K562 (cell line): ENCODE measurements around the gene CD300LB. TPM values are rescaled to one million over a fixed set of nuclear protein-coding genes. Genes with fewer than 3 reads are reported as not detected.

Source experiments
- ATAC-seq: fragments of 200-7000 bp; cut with Tn5 transposase; 3 replicates; pipeline ENCODE4 v1.9.1; 2020; ENCODE audit warnings: moderate library complexity
- BruUV-seq: library from RNA; stranded (reverse); fragments of 400-500 nt; replicated peaks from 2 replicates; lab custom pipeline; 2021; lab: Mats Ljungman, UMichigan
- CTCF ChIA-PET: fragments of 300-600 bp; formaldehyde crosslinking; extraction: SDS; loops from one replicate; lab custom pipeline; 2021; ENCODE audit warnings: low intra/inter-chr PET ratio; lab: Yijun Ruan, JAX
- POLR2A ChIA-PET: fragments of 300-600, 350-650 bp; sonication (Branson Sonifier 250); formaldehyde crosslinking; extraction: SDS; loops from one replicate; lab custom pipeline; 2021; ENCODE audit warnings: antibody characterized with exemption, inconsistent platforms; lab: Yijun Ruan, JAX
- DNase-seq, 4 experiments: peaks; one replicate each; pipeline versions ENCODE4 v3.0.0 to v3.0.0-alpha.2; 2011 to 2018; ENCODE audit warnings: low spot score in 3 of 4, mixed read lengths in 3 of 4; ENCODE audit errors: extremely low read depth in 1 of 4
- FAIRE-seq: peaks from 2 replicates; lab custom pipeline; 2011; peaks lifted over from hg19 to GRCh38; lab: Jason Lieb, UNC
- H2AFZ ChIP-seq: 2 replicates; pipeline ENCODE4 v1.6.0; 2011; ENCODE audit warnings: low read depth, low read length, control low read depth, inconsistent platforms
- H3K27ac ChIP-seq: fragments of 200-600 bp; 3 replicates; pipeline ENCODE4 v1.8.0; 2011; ENCODE audit warnings: low read depth, mild to moderate bottlenecking, control low read depth, inconsistent platforms, low read length, moderate library complexity, mixed read lengths; ENCODE audit errors: extremely low read depth
- H3K27me3 ChIP-seq, 2 experiments: fragments of 300-600 bp in 1 of 2; 2 replicates in 1 of 2; 3 replicates in 1 of 2; pipeline versions ENCODE4 v1.6.0 to v1.8.0; 2011; ENCODE audit warnings: inconsistent platforms in 2 of 2, low read length in 2 of 2, mild to moderate bottlenecking in 1 of 2, mixed read lengths in 1 of 2, moderate library complexity in 1 of 2; ENCODE audit not compliant: control insufficient read depth in 2 of 2, insufficient read depth in 2 of 2
- H3K36me3 ChIP-seq: fragments of 300-600 bp; 3 replicates; pipeline ENCODE4 v1.8.0; 2011; ENCODE audit warnings: mild to moderate bottlenecking, low read length, inconsistent platforms; ENCODE audit not compliant: control insufficient read depth, insufficient read depth
- H3K4me1 ChIP-seq, 2 experiments: fragments of 200-600 bp in 1 of 2; replicated peaks in 1 of 2; 2 replicates in 1 of 2; 3 replicates in 1 of 2; pipeline versions ENCODE4 v1.5.1 to v1.8.0; 2011; ENCODE audit warnings: inconsistent platforms in 2 of 2, low read length in 2 of 2, mild to moderate bottlenecking in 1 of 2, mixed read lengths in 1 of 2, moderate library complexity in 1 of 2; ENCODE audit not compliant: control insufficient read depth in 2 of 2, insufficient read depth in 2 of 2
- H3K4me2 ChIP-seq: 2 replicates; pipeline ENCODE4 v1.6.1; 2011; ENCODE audit warnings: low read length, control low read depth, inconsistent platforms, mixed read lengths; ENCODE audit not compliant: insufficient read depth
- H3K4me3 ChIP-seq: fragments of 200-600 bp; sonication (generic), shearing (Covaris generic); 2 replicates; pipeline ENCODE4 v1.5.1; 2016; ENCODE audit warnings: control low read depth, inconsistent platforms
- H3K79me2 ChIP-seq: fragments of 200-600 bp; 3 replicates; pipeline ENCODE4 v1.8.0; 2011; ENCODE audit warnings: low read length, inconsistent platforms; ENCODE audit not compliant: control insufficient read depth, insufficient read depth
- H3K9ac ChIP-seq, 2 experiments: 2 replicates each; pipeline versions ENCODE4 v1.6.0 to v1.6.1; 2011; ENCODE audit warnings: low read depth in 2 of 2, low read length in 2 of 2, control low read depth in 1 of 2, inconsistent platforms in 1 of 2, mild to moderate bottlenecking in 1 of 2, mixed read lengths in 1 of 2; ENCODE audit not compliant: insufficient read depth in 1 of 2
- H3K9me1 ChIP-seq: one replicate; pipeline ENCODE4 v1.6.0; 2011; ENCODE audit warnings: inconsistent platforms, mild to moderate bottlenecking, low read length, moderate library complexity; ENCODE audit not compliant: control insufficient read depth, insufficient read depth
- H3K9me3 ChIP-seq: replicated peaks from 2 replicates; pipeline ENCODE4 v1.5.1; 2011; ENCODE audit warnings: low read depth, low read length, inconsistent platforms; ENCODE audit not compliant: control insufficient read depth, insufficient read depth
- H4K20me1 ChIP-seq: replicated peaks from 2 replicates; pipeline ENCODE4 v1.6.1; 2011; ENCODE audit warnings: low read length, inconsistent platforms, mixed read lengths; ENCODE audit not compliant: control insufficient read depth, insufficient read depth
- DNMT1 ChIP-seq: fragments of 450-650 bp; IDR thresholded peaks from 2 replicates; pipeline ENCODE4 v1.6.1; 2016; ENCODE audit warnings: antibody characterized with exemption, mild to moderate bottlenecking
- FOSL1 ChIP-seq: fragments of 200-800 bp; sonication (Bioruptor generic); conservative IDR thresholded peaks from 2 replicates; pipeline ENCODE4 v1.6.1; 2016; ENCODE audit warnings: missing genetic modification characterization, missing compliant biosample characterization
- HMG20A ChIP-seq: fragments of 450-650 bp; formaldehyde crosslinking; conservative IDR thresholded peaks from 2 replicates; pipeline ENCODE4 v1.4.0; 2020; ENCODE audit warnings: mild to moderate bottlenecking, mixed read lengths
- MITF ChIP-seq: IDR thresholded peaks from 2 replicates; pipeline ENCODE4 v1.6.1; 2014; ENCODE audit warnings: antibody characterized with exemption
- SOX6 ChIP-seq: fragments of 450-650 bp; IDR thresholded peaks from 2 replicates; pipeline ENCODE4 v1.6.1; 2014; ENCODE audit warnings: mild to moderate bottlenecking
- TGIF2 ChIP-seq: sonication (generic); formaldehyde crosslinking; IDR thresholded peaks from 2 replicates; pipeline ENCODE4 v1.8.1; 2022; ENCODE audit warnings: mild to moderate bottlenecking, missing genetic modification reagents, moderate library complexity
- TRIM24 ChIP-seq, 2 experiments: fragments of 450-650 bp; IDR thresholded peaks; 2 replicates each; pipeline ENCODE4 v1.6.1; 2016
- YY1 ChIP-seq, 3 experiments: IDR thresholded peaks; 2 replicates each; pipeline ENCODE4 v1.6.1; 2011; ENCODE audit warnings: low read length in 2 of 3, mild to moderate bottlenecking in 2 of 3, moderate library complexity in 2 of 3, borderline replicate concordance in 1 of 3, control low read depth in 1 of 3, low read depth in 1 of 3; ENCODE audit not compliant: insufficient read depth in 3 of 3, insufficient replicate concordance in 2 of 3, control insufficient read depth in 1 of 3, insufficient read length in 1 of 3; ENCODE audit errors: extremely low read depth in 1 of 3
- ZC3H4 ChIP-seq: sonication (generic); formaldehyde crosslinking; IDR thresholded peaks from 2 replicates; pipeline ENCODE4 v1.9.0; 2021; ENCODE audit warnings: missing genetic modification reagents, borderline replicate concordance
- ZMIZ1 ChIP-seq, 2 experiments: fragments of 150-350 bp in 1 of 2; IDR thresholded peaks; 2 replicates each; pipeline ENCODE4 v1.6.1; 2012 to 2016; ENCODE audit warnings: low read depth in 2 of 2, low read length in 2 of 2, mild to moderate bottlenecking in 1 of 2, moderate library complexity in 1 of 2
- WGBS: fragments of 100-300 bp; shearing (Covaris generic); methylation state at CpG from one replicate; pipeline ENCODE4 v1.1.6; 2016; ENCODE audit warnings: low coverage, mixed read lengths; ENCODE audit not compliant: insufficient coverage; ENCODE audit errors: missing lambda C conversion rate; 5-methylcytosine and 5-hydroxymethylcytosine counted together
- in situ Hi-C: fragments of 300-500 bp; cut with MboI; formaldehyde crosslinking; loops from 4 replicates; pipeline ENCODE4 v1.15.0; 2018; ENCODE audit warnings: inconsistent platforms, mixed read lengths
- intact Hi-C: fragments of 100-400 bp; cut with micrococcal nuclease; formaldehyde crosslinking; loops from 2 replicates; pipeline ENCODE4 v1.14.2; 2022
- polyA plus RNA-seq, 8 experiments: library from polyadenylated mRNA; depleted of rRNA in 4 of 8; stranded (reverse) in 5 of 8; unstranded in 3 of 8; fragments of >200 nt; fragmentation: Nextera tagmentation in 2 of 8; fragmentation: Illumina TruSeq in 1 of 8; extraction: Ambion mirVana in 2 of 8; extraction: Trizol in 1 of 8; gene quantifications; 2 replicates each; pipeline versions ENCODE4 v1.2.1 to v1.2.3, GENCODE V29; 2011 to 2014; ENCODE audit warnings: inconsistent platforms in 1 of 8, missing spikeins in 1 of 8
- total RNA-seq, 7 experiments: library from RNA; depleted of rRNA in 6 of 7; stranded (reverse); fragments of >200 nt in 6 of 7; fragmentation: Illumina TruSeq in 2 of 7; extraction: Trizol in 2 of 7; gene quantifications; 2 replicates each; pipeline versions ENCODE4 v1.2.1 to v1.2.3, GENCODE V29; 2011 to 2021; ENCODE audit warnings: low replicate concordance in 1 of 7

CD300LB gene
- total and polyA plus RNA-seq, 9 of the 15 experiments (the other 6 are each of a cell fraction or from before 2014, with no cell fraction given): not detected

GRCh38 chr17:74565126-74565525 is 33.9 kb upstream of the CD300LB start:
- in situ Hi-C loops: no loop called here
- ChIA-PET POLR2A (interaction anchor here (0.9 kb wide), 1 partner anchor 9 kb away, joined by 4 read pairs; no protein-coding TSS in a partner anchor), CTCF (no interaction called here)
- no peak for DNase-seq
- WGBS: 3% methylated on average over 5 of the region's 5 CpGs
- TF ChIP-seq ZMIZ1 (IDR thresholded peaks at IDR 0.05; ENCODE audit: low read depth in 2 of 2, low read length in 2 of 2): no peak
- no peak for TF ChIP-seq DNMT1
- no peak for TF ChIP-seq YY1 (IDR thresholded peaks at IDR 0.05; ENCODE audit: borderline replicate concordance in 1 of 3, control insufficient read depth in 1 of 3, extremely low read depth in 1 of 3, insufficient read depth in 3 of 3, insufficient read length in 1 of 3, insufficient replicate concordance in 2 of 3, low read depth in 1 of 3, low read length in 2 of 3)
- no peak for TF ChIP-seq HMG20A (CRISPR knock-in tag)
- TF ChIP-seq SOX6: no peak
- no peak for TF ChIP-seq MITF
- no peak for TF ChIP-seq TRIM24 (IDR thresholded peaks at IDR 0.05)
- TF ChIP-seq TGIF2: no peak
- no peak for TF ChIP-seq FOSL1 (tag)
- no peak for TF ChIP-seq ZC3H4 (CRISPR knock-in tag)
- Histone ChIP-seq H3K79me2 (no peaks in the 10 kb centered on the region), H3K9ac (no peak overlapping the region), H3K9me3 (no peaks in the 10 kb centered on the region), H4K20me1 (no peaks in the 10 kb centered on the region; the same call in none of the 2 replicates), H3K4me1 (no peaks in the 10 kb centered on the region), H3K9me1 (no peaks in the 10 kb centered on the region), H3K4me2 (no peak overlapping the region), H2AFZ (no peak overlapping the region), H3K36me3 (no peaks in the 10 kb centered on the region), H3K27ac (no peak overlapping the region), H3K4me3 (no peak overlapping the region), H3K27me3 (peaks cover 0 to 49% of the 10 kb centered on the region in 2 experiments; a peak in 4 of 5 replicates)
- intact Hi-C loops: no loop called here
- no peak for FAIRE-seq
- no peak for ATAC-seq
- no TSS peak for BruUV-seq
